GM12878 (cell line): ENCODE data around the gene RAI14.

Experiments
- BMI1 ChIP-seq: fragments of 450-650 bp; IDR thresholded peaks from 2 replicates; pipeline ENCODE4 v1.6.1; 2016; ENCODE audit warnings: mild to moderate bottlenecking, moderate library complexity, borderline replicate concordance
- BRCA1 ChIP-seq: IDR thresholded peaks from 2 replicates; pipeline ENCODE4 v1.6.1; 2011; ENCODE audit warnings: low read depth, low read length, improper control_type of control experiment
- CTCF ChIP-seq, 3 experiments: IDR thresholded peaks in 2 of 3; conservative IDR thresholded peaks in 1 of 3; 2 replicates each; pipeline ENCODE4 v1.5.1; 2011; ENCODE audit warnings: low read depth in 3 of 3, low read length in 3 of 3, mild to moderate bottlenecking in 3 of 3, control low read depth in 2 of 3, moderate library complexity in 2 of 3, inconsistent platforms in 1 of 3, mixed read lengths in 1 of 3; ENCODE audit not compliant: control insufficient read depth in 2 of 3, insufficient read depth in 1 of 3; ENCODE audit errors: extremely low read depth in 1 of 3
- E2F8 ChIP-seq: fragments of 450-650 bp; IDR thresholded peaks from 2 replicates; pipeline ENCODE4 v1.6.1; 2018; ENCODE audit warnings: mild to moderate bottlenecking, low read depth, moderate library complexity; ENCODE audit not compliant: partially characterized antibody
- E4F1 ChIP-seq: fragments of 450-650 bp; IDR thresholded peaks from 2 replicates; pipeline ENCODE4 v1.6.1; 2018; ENCODE audit warnings: borderline replicate concordance, mild to moderate bottlenecking; ENCODE audit not compliant: partially characterized antibody
- FOXK2 ChIP-seq: fragments of 450-650 bp; IDR thresholded peaks from 2 replicates; pipeline ENCODE4 v1.6.1; 2017; ENCODE audit warnings: mild to moderate bottlenecking, moderate library complexity
- NFYB ChIP-seq: IDR thresholded peaks from 2 replicates; pipeline ENCODE4 v1.6.1; 2011; ENCODE audit warnings: low read depth, mild to moderate bottlenecking, low read length, improper control_type of control experiment, moderate library complexity; ENCODE audit not compliant: insufficient read depth
- PBX3 ChIP-seq: IDR thresholded peaks from 2 replicates; pipeline ENCODE4 v1.6.1; 2011; ENCODE audit warnings: mild to moderate bottlenecking, low read depth, low read length, moderate library complexity; ENCODE audit not compliant: insufficient replicate concordance
- POLR2A ChIP-seq: IDR thresholded peaks from 2 replicates; pipeline ENCODE4 v1.6.1; 2011; ENCODE audit warnings: low read depth, mild to moderate bottlenecking, low read length
- POLR2AphosphoS5 ChIP-seq: IDR thresholded peaks from 2 replicates; pipeline ENCODE4 v1.6.1; 2011; ENCODE audit warnings: mild to moderate bottlenecking, low read length, inconsistent platforms
- SP1 ChIP-seq: IDR thresholded peaks from one replicate; pipeline ENCODE4 v1.6.1; 2011; ENCODE audit warnings: low read depth, low read length
- ZNF274 ChIP-seq: IDR thresholded peaks from one replicate; pipeline ENCODE4 v1.8.0; 2011; ENCODE audit not compliant: insufficient read length, insufficient read depth

- TF ChIP-seq BRCA1 (no peak), POLR2AphosphoS5 (no peak), E2F8 (no peak), CTCF (IDR thresholded peaks at IDR 0.05 in 2 of 3, conservative IDR thresholded peaks at IDR 0.05 in 1 of 3; ENCODE audit: control insufficient read depth in 2 of 3, extremely low read depth in 1 of 3, insufficient read depth in 1 of 3, low read depth in 3 of 3, low read length in 3 of 3) (no peak), PBX3 (no peak), E4F1 (no peak), NFYB (no peak), FOXK2 (no peak), BMI1 (no peak), SP1 (no peak), ZNF274 (no peak), POLR2A (no peak)
Observed at GRCh38 chr5:34876275-34876674, 220.1 kb downstream of the RAI14 start.
